IMR-90 (cell line): ENCODE measurements around the gene NOTCH2. TPM values are rescaled to one million over a fixed set of nuclear protein-coding genes. Genes with fewer than 3 reads are reported as not detected.

ENCODE experiments used
- ATAC-seq: fragments of 200-7000 bp; cut with Tn5 transposase; 2 replicates; pipeline ENCODE4 v1.9.1; 2020; ENCODE audit warnings: low read depth, mild to moderate bottlenecking, moderate library complexity
- BruUV-seq: library from RNA; stranded (reverse); fragments of 400-500 nt; replicated peaks from 2 replicates; lab custom pipeline; 2021; lab: Mats Ljungman, UMichigan
- CTCF ChIA-PET: fragments of 300-600 bp; formaldehyde crosslinking; extraction: SDS; loops from one replicate; lab custom pipeline; 2021; ENCODE audit warnings: antibody characterized with exemption; lab: Yijun Ruan, JAX
- POLR2A ChIA-PET: fragments of 300-600 bp; sonication (Branson Sonifier 250); formaldehyde crosslinking; loops from one replicate; lab custom pipeline; 2022; ENCODE audit warnings: antibody characterized with exemption; ENCODE audit not compliant: unreplicated experiment; lab: Charles Lee
- DNase-seq: peaks from one replicate; pipeline ENCODE4 v3.0.0; 2013
- H2AFZ ChIP-seq: replicated peaks from 2 replicates; pipeline ENCODE3; 2013; ENCODE audit warnings: low read length, mild to moderate bottlenecking; ENCODE audit not compliant: poor library complexity
- H2AK5ac ChIP-seq: 2 replicates; pipeline ENCODE4 v1.6.1; 2013; ENCODE audit warnings: low read depth, low read length, inconsistent platforms
- H2AK9ac ChIP-seq: replicated peaks from 2 replicates; pipeline ENCODE3; 2013; ENCODE audit warnings: mild to moderate bottlenecking, low read depth, low read length, moderate library complexity; ENCODE audit not compliant: poor library complexity
- H2BK120ac ChIP-seq: 2 replicates; pipeline ENCODE4 v1.6.1; 2013; ENCODE audit warnings: low read depth, low read length, inconsistent platforms
- H2BK15ac ChIP-seq: 3 replicates; pipeline ENCODE4 v1.6.1; 2013; ENCODE audit warnings: low read depth, low read length, inconsistent platforms
- H2BK20ac ChIP-seq: 2 replicates; pipeline ENCODE4 v1.6.1; 2013; ENCODE audit warnings: low read depth, mild to moderate bottlenecking, inconsistent platforms, low read length, moderate library complexity
- H2BK5ac ChIP-seq: 2 replicates; pipeline ENCODE4 v1.6.1; 2013; ENCODE audit warnings: mild to moderate bottlenecking, low read depth, low read length, inconsistent platforms; ENCODE audit not compliant: poor library complexity, severe bottlenecking
- H3K14ac ChIP-seq: replicated peaks from 2 replicates; pipeline ENCODE4 v1.6.1; 2013; ENCODE audit warnings: low read depth, low read length, inconsistent platforms
- H3K18ac ChIP-seq: 2 replicates; pipeline ENCODE4 v1.6.1; 2013; ENCODE audit warnings: low read depth, low read length, control low read depth
- H3K23ac ChIP-seq: 2 replicates; pipeline ENCODE4 v1.6.1; 2013; ENCODE audit warnings: low read depth, low read length, inconsistent platforms
- H3K27ac ChIP-seq: 2 replicates; pipeline ENCODE4 v1.5.1; 2013; ENCODE audit warnings: mild to moderate bottlenecking, control low read depth, low read length; ENCODE audit not compliant: insufficient read depth
- H3K27me3 ChIP-seq: 2 replicates; pipeline ENCODE4 v1.6.1; 2013; ENCODE audit warnings: low read length; ENCODE audit not compliant: control insufficient read depth, insufficient read depth
- H3K36me3 ChIP-seq: 2 replicates; pipeline ENCODE4 v1.6.1; 2013; ENCODE audit warnings: low read length, mixed read lengths; ENCODE audit not compliant: control insufficient read depth, insufficient read depth
- H3K4ac ChIP-seq: 2 replicates; pipeline ENCODE4 v1.6.1; 2013; ENCODE audit warnings: low read depth, low read length, inconsistent platforms
- H3K4me1 ChIP-seq: 2 replicates; pipeline ENCODE4 v1.6.1; 2013; ENCODE audit warnings: low read length, mixed read lengths; ENCODE audit not compliant: control insufficient read depth, insufficient read depth
- H3K4me2 ChIP-seq: 2 replicates; pipeline ENCODE4 v1.6.1; 2013; ENCODE audit warnings: low read depth, mild to moderate bottlenecking, control low read depth, low read length, moderate library complexity
- H3K4me3 ChIP-seq: 2 replicates; pipeline ENCODE4 v1.5.1; 2013; ENCODE audit warnings: low read depth, mild to moderate bottlenecking, control low read depth, low read length, moderate library complexity; ENCODE audit not compliant: insufficient read depth
- H3K56ac ChIP-seq: 2 replicates; pipeline ENCODE4 v1.6.1; 2013; ENCODE audit warnings: low read length, inconsistent platforms; ENCODE audit not compliant: insufficient read depth; ENCODE audit errors: extremely low read depth
- H3K79me1 ChIP-seq, 2 experiments: 2 replicates each; pipeline ENCODE4 v1.6.1; 2013; ENCODE audit warnings: low read length in 2 of 2, inconsistent platforms in 1 of 2, low read depth in 1 of 2
- H3K9ac ChIP-seq: 2 replicates; pipeline ENCODE4 v1.6.1; 2013; ENCODE audit warnings: low read depth, low read length, control low read depth
- H3K9me1 ChIP-seq: 2 replicates; pipeline ENCODE4 v1.6.1; 2013; ENCODE audit warnings: low read length, inconsistent platforms; ENCODE audit not compliant: insufficient read depth
- H3K9me3 ChIP-seq: 2 replicates; pipeline ENCODE4 v1.6.1; 2013; ENCODE audit warnings: low read length; ENCODE audit not compliant: control insufficient read depth, insufficient read depth
- H4K20me1 ChIP-seq: 2 replicates; pipeline ENCODE4 v1.6.1; 2013; ENCODE audit warnings: low read length, inconsistent platforms; ENCODE audit not compliant: insufficient read depth
- H4K5ac ChIP-seq: 2 replicates; pipeline ENCODE4 v1.6.1; 2013; ENCODE audit warnings: mild to moderate bottlenecking, low read depth, low read length, control low read depth
- H4K8ac ChIP-seq, 2 experiments: 2 replicates each; pipeline ENCODE4 v1.6.1; 2013; ENCODE audit warnings: low read depth in 2 of 2, low read length in 2 of 2, control low read depth in 1 of 2, inconsistent platforms in 1 of 2
- H4K91ac ChIP-seq: 2 replicates; pipeline ENCODE4 v1.6.1; 2013; ENCODE audit warnings: low read depth, low read length, inconsistent platforms; ENCODE audit not compliant: insufficient read depth
- CEBPB ChIP-seq: IDR thresholded peaks from 2 replicates; pipeline ENCODE4 v1.6.1; 2012; ENCODE audit warnings: low read depth, low read length, improper control_type of control experiment
- CHD1 ChIP-seq: IDR thresholded peaks from 2 replicates; pipeline ENCODE4 v1.6.1; 2012; ENCODE audit warnings: low read depth, low read length, improper control_type of control experiment
- ELK1 ChIP-seq: fragments of 150-350 bp; IDR thresholded peaks from 2 replicates; pipeline ENCODE4 v1.6.1; 2016; ENCODE audit warnings: low read depth, mild to moderate bottlenecking, low read length, moderate library complexity, borderline replicate concordance
- FOS ChIP-seq: fragments of 150-350 bp; IDR thresholded peaks from 2 replicates; pipeline ENCODE4 v1.6.1; 2016; ENCODE audit warnings: low read depth, low read length
- MAFK ChIP-seq: IDR thresholded peaks from 2 replicates; pipeline ENCODE4 v1.6.1; 2012; ENCODE audit warnings: low read depth, low read length, improper control_type of control experiment
- MAZ ChIP-seq: IDR thresholded peaks from 2 replicates; pipeline ENCODE4 v1.6.1; 2012; ENCODE audit warnings: low read depth, mild to moderate bottlenecking, low read length, improper control_type of control experiment, moderate library complexity, borderline replicate concordance
- MXI1 ChIP-seq: IDR thresholded peaks from 2 replicates; pipeline ENCODE4 v1.6.1; 2012; ENCODE audit warnings: low read depth, mild to moderate bottlenecking, low read length, moderate library complexity, borderline replicate concordance
- NFE2L2 ChIP-seq: fragments of 150-350 bp; IDR thresholded peaks from 2 replicates; pipeline ENCODE4 v1.6.1; 2016; ENCODE audit warnings: low read depth, mild to moderate bottlenecking, low read length
- POLR2A ChIP-seq: IDR thresholded peaks from 2 replicates; pipeline ENCODE4 v1.6.1; 2012; ENCODE audit warnings: mild to moderate bottlenecking, low read depth, low read length
- RAD21 ChIP-seq: IDR thresholded peaks from 2 replicates; pipeline ENCODE4 v1.6.1; 2012; ENCODE audit warnings: low read length, improper control_type of control experiment
- RCOR1 ChIP-seq: IDR thresholded peaks from 2 replicates; pipeline ENCODE4 v1.6.1; 2012; ENCODE audit warnings: mild to moderate bottlenecking, low read length, improper control_type of control experiment; ENCODE audit not compliant: insufficient replicate concordance
- SMC3 ChIP-seq: fragments of 150-350 bp; IDR thresholded peaks from 2 replicates; pipeline ENCODE4 v1.6.1; 2016; ENCODE audit warnings: low read depth, mild to moderate bottlenecking, antibody characterized with exemption, low read length, moderate library complexity
- USF2 ChIP-seq: fragments of 150-350 bp; IDR thresholded peaks from 2 replicates; pipeline ENCODE4 v1.6.1; 2017; ENCODE audit warnings: mild to moderate bottlenecking, antibody characterized with exemption, low read length, low read depth
- WGBS, 2 experiments: methylation state at CpG; one replicate each; pipeline versions ENCODE4 v1.1.5 to v1.1.7; 2013; ENCODE audit warnings: missing lambda C conversion rate in 2 of 2; ENCODE audit not compliant: insufficient read length in 1 of 2; ENCODE audit errors: extremely low coverage in 2 of 2; 5-methylcytosine and 5-hydroxymethylcytosine counted together
- dilution Hi-C: fragments of 300-500 bp; cut with HindIII; formaldehyde crosslinking; loops from one replicate; pipeline ENCODE4 v1.14.3; 2018; ENCODE audit warnings: low sequenced_read_pairs; ENCODE audit not compliant: unreplicated experiment
- in situ Hi-C: fragments of 300-500 bp; cut with MboI; formaldehyde crosslinking; loops from 3 replicates; pipeline ENCODE4 v1.14.3; 2019; ENCODE audit warnings: low sequenced_read_pairs, inconsistent platforms, mixed read lengths
- intact Hi-C: fragments of 100-400 bp; cut with micrococcal nuclease; formaldehyde crosslinking; loops from 2 replicates; pipeline ENCODE4 v1.10.0; 2022
- polyA plus RNA-seq, 3 experiments: library from polyadenylated mRNA; depleted of rRNA; stranded (reverse); fragments of >200 nt; gene quantifications; 2 replicates each; pipeline ENCODE4 v1.2.3, GENCODE V29; 2012; ENCODE audit warnings: low replicate concordance in 1 of 3
- total RNA-seq: library from RNA; depleted of rRNA; stranded (reverse); fragments of >200 nt; gene quantifications from 2 replicates; pipeline ENCODE4 v1.2.3, GENCODE V29; 2012

NOTCH2 gene
- total and polyA plus RNA-seq, 2 of the 4 experiments (the other 2 are of a cell fraction) = 40.4 to 131 TPM

- TF ChIP-seq NFE2L2 = no peak
- TF ChIP-seq CEBPB = peak; percentile 77
- no peak for TF ChIP-seq FOS
These were observed 198.4 kb downstream of the NOTCH2 start (continued) for GRCh38 chr1:119870917-119871596.

- in situ Hi-C loops = no loop called here
- no CpG with 5 or more reads among the region's 1 CpG for WGBS, 2 experiments
- TF ChIP-seq ELK1 (no peak), CEBPB (no peak), USF2 (no peak), SMC3 (no peak), NFE2L2 (no peak), POLR2A (no peak), MXI1 (no peak), RAD21 (no peak), RCOR1 (no peak), MAZ (no peak), MAFK (no peak), CHD1 (no peak)
These were observed 199.5 kb downstream of the NOTCH2 start for GRCh38 chr1:119869995-119870394.

More at GRCh38 chr1:119869995-119870394, 199.5 kb downstream of the NOTCH2 start:
- H3K56ac ChIP-seq = no peak overlapping the region
- H3K4ac ChIP-seq = no peak overlapping the region
- POLR2A ChIA-PET = no interaction called here
- no peaks in the 10 kb centered on the region for H3K79me1 ChIP-seq
- H2BK20ac ChIP-seq = no peak overlapping the region
- no peak overlapping the region for H2AFZ ChIP-seq
- H3K23ac ChIP-seq = no peak overlapping the region
- 0 out of 3 replicates have a peak overlapping the region, but pooled peaks have one; percentile 57 for H2BK15ac ChIP-seq
- H3K27me3 ChIP-seq = no peaks in the 10 kb centered on the region
- H2BK5ac ChIP-seq = no peak overlapping the region
- intact Hi-C loops (loop anchor here (2.0 to 10.0 kb wide), 6 partner anchors 61 to 275 kb away; no protein-coding TSS in a partner anchor), dilution Hi-C loops (no loop called here)
- H3K18ac ChIP-seq = no peak overlapping the region
- H3K4me2 ChIP-seq = no peak overlapping the region
- H4K20me1 ChIP-seq = no peaks in the 10 kb centered on the region
- H3K9me3 ChIP-seq = no peaks in the 10 kb centered on the region
- no peak overlapping the region for H3K4me3 ChIP-seq
- DNase-seq (no peak), ATAC-seq (no peak)
- peaks cover 18% of the 10 kb centered on the region; the same call in 1 of the 2 replicates for H3K4me1 ChIP-seq
- H4K91ac ChIP-seq = no peak overlapping the region
- H4K8ac ChIP-seq = no peak overlapping the region
- H3K14ac ChIP-seq = no peak overlapping the region
- no peaks in the 10 kb centered on the region for H3K36me3 ChIP-seq
- H3K27ac ChIP-seq = no peak overlapping the region
- no peak overlapping the region for H2BK120ac ChIP-seq
- no peak overlapping the region for H2AK5ac ChIP-seq
- no peak overlapping the region for H4K5ac ChIP-seq
- CTCF ChIA-PET = interaction anchor here (0.8 to 1.8 kb wide), 6 partner anchors 13 to 95 kb away, joined by 3 to 7 read pairs (median 4); no protein-coding TSS in a partner anchor
- BruUV-seq = no TSS peak
- H3K9me1 ChIP-seq = peaks cover 3% of the 10 kb centered on the region; the same call in 1 of the 2 replicates
- no peak overlapping the region for H2AK9ac ChIP-seq
- H3K9ac ChIP-seq = no peak overlapping the region
